Fibroblast of skin of abdomen (primary cell): ENCODE data around the gene BMP6.

Source experiments
- DNase-seq: peaks from one replicate; pipeline ENCODE4 v3.0.0-alpha.2; 2013

BMP6 gene

DNA sequence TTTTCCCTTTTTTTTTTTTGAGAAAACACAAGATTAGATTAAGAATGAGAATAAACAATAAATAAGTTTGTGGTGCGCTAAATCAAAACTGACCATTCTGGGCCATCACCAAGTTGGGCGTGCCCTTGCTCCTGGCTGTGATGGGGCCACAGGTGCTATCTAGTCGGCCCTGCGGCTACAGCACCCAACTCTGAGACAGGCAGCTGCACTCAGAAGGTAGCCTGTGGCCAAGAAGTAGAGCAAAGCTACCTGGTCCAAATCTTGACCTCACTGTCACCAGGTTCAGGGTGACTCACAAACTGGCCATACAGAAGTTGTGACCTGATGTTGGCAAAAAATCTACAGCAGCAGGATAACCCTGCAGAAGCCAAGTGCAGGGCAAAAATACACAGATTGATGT lies 181.3 kb downstream of the BMP6 start:
- no peak for DNase-seq

GRCh38 chr6:7909323-7910276 lies 183.7 kb downstream of the BMP6 start:
- DNase-seq: peak; percentile 56

GRCh38 chr6:7910298-7910653 lies 184.4 kb downstream of the BMP6 start:
- DNase-seq: no peak

GRCh38 chr6:7910654-7911344 lies 184.9 kb downstream of the BMP6 start, which contains the start of gene TXNDC5:
Gene TXNDC5 (minus strand): TSS chr6:7910788. CDS start chr6:7910776, 12 bp downstream.
- peak; percentile 80 for DNase-seq

GRCh38 chr6:7911345-7911725 lies 185.4 kb downstream of the BMP6 start:
- no peak for DNase-seq

GRCh38 chr6:7912024-7912423 lies 186.1 kb downstream of the BMP6 start:
- DNase-seq: no peak

DNA sequence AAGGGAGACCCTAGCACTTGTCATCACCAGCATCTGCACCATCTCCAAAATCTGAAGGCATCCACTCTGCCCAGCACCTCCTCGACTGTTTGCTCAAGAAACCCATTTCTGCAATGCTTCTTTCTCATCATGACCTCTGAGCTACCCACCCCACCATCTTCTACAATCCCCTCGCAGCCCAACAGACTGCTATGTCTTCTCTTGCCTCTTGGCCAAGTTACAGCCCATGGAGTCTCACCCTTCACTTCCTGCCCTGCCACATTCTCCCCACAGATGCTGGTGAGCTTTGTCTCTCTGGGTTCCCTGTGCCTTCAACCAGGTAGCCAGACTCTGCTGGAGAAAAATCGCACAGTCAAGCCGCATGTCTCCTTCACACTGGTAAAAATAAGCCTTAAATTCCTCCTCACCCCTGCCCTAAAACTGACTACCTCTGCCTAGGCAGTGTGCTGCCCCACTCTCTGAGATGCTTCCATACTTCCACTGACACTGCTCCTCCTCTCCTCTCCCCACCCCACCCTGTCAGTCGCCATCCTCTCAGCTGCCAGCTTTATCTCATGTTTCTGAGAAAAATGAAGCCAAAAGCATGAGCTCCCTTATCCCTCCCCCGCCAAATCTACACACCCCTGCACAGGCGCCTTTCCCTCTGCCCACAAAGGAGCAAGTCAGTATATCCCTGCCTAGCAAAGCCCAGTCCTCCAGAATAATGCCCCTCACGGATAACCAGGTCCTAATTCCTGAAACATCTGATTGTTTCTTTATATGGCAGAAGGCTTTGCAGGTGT lies 187.0 kb downstream of the BMP6 start:
- no peak for DNase-seq

DNA sequence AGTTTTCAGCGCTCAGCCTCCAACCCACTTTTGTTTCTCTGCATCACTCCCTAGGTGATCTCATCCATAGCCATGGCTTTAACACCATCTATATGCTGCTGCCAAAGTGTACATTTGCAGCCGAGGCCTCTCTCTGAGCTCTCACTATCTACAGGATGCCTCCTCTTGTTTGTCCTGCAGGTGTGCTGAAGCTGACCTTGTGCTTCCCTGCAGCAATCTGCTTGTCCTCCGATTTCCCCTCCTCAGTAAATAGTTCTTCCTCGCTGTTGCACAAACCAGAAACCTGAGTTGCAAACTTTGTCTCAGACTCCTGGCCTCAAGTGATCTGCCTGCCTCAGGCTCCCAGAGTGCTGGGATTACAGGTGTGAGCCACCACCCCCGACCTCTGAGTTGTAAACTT lies 188.4 kb downstream of the BMP6 start:
- no peak for DNase-seq

- DNase-seq: peak; percentile 78
Observed at GRCh38 chr6:7914991-7915789, 189.3 kb downstream of the BMP6 start.

DNA sequence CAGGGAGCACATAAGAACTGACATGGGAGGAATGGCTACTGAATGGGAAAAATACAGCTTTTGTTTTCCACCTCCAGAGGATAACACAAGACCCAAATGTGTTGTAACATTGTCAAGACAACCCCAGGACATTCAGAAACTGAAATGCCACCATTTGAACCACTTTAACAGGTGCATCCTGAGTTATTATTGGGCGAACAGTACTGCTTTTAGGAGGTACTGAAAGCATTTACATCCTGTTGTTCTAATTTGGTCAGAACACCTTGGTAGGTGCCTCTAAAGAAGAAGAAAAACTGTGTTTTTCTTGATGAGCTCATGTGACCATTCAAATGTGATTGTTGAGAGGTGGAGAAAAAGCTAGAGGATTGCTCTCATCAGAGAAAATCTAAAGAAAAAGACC lies 191.1 kb downstream of the BMP6 start:
- no peak for DNase-seq

DNA sequence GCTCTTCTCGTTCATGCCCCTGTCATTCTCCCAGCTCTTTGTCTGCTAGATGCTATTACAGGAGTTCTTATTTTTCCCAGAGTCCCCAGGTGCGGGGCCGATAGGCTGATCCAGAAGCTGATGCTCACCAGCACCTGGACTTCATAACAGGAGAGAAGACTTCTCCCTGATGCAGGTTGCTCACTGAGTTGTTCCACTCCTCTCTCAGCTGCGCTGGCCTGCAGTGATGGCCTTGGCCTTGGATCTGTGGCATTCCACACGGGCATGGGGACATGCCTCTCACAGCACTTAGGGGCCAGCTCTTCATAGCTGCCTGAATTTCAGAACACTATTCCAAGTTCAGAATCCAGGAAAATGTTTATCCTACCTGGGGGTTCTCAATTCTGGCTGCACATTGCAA lies 191.8 kb downstream of the BMP6 start:
- no peak for DNase-seq

GRCh38 chr6:7918403-7918802 lies 192.5 kb downstream of the BMP6 start:
- DNase-seq: no peak

DNA sequence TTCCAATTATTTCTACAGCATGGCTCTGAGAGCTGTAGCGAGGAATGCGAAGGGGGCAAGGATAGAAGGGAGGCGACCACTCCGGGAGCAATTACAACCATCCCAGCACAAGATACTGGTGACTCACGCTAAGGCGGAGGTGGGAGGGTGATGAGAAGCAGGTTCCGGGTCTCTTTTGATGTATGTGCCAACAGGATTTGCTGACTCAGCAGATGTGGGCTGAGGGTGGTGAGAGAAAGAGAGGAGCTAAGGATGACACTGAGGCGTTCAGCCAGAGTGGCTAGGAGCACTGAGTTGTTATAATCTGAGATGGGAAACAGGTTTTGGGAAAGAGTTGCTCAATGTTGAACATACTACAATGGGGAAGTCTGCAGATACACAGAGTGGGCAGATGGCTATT lies 194.0 kb downstream of the BMP6 start:
- peak; percentile 81 for DNase-seq

DNA sequence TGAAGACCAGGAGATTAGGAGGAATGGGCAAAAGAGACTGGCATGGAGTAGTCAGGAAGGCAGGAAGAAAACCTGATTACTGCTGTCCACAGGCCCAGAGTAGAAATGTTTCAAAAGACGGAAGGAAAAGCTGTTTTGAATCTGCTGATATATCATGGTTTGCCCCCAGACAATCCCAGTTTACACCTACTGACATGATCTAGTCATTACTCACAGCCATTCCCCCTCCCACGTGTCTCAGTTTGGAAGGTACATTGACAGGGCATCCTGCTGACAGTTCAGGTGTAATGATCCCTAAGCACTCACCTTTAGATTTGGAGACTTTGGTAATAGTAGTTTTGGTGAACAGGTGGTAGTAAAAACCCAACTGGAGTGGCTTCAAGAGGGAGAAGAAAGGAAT lies 194.5 kb downstream of the BMP6 start:
- no peak for DNase-seq

DNA sequence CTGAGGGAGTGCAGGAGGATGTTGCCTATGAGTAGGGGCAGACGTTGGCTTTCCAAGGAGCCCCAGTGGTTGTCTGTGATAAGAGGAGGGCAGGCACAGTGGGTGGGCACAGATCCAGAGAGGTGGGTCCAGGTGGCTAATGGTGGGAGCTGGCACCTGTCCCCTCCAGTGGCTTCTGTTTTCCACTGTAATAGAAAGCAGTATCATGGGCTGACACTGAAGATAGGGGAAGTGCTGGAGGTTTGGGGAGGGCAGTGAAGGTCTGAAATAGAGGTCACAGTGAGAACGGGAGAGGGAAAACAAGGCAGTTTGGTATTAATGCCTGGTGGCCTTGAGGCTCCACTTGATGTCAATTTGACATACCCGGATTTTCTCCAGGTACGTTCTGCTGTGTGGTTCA lies 195.1 kb downstream of the BMP6 start:
- no peak for DNase-seq

GRCh38 chr6:7921632-7922092 lies 195.8 kb downstream of the BMP6 start:
- DNase-seq: no peak

- peak; percentile 6 for DNase-seq
Observed at GRCh38 chr6:7922596-7922995, 196.7 kb downstream of the BMP6 start.

GRCh38 chr6:7924867-7925266 lies 199.0 kb downstream of the BMP6 start:
- no peak for DNase-seq
